Stimulated activated CD4-positive, alpha-beta T cell treated with anti-CD3 and anti-CD28 coated beads, Interleukin-2, amount 100 ng/mL, for 4 hours (primary cell): ENCODE measurements around the gene STAMBPL1.
A peak's percentile ranks its signal among the peaks of the same experiment; 100 is the strongest.
"Not testable (repeated sequence)": the region's sequence is repeated elsewhere in the genome, so short reads cannot be mapped to it uniquely, and the experiment has no call there.

ENCODE experiments used
- DNase-seq: peaks from one replicate; pipeline ENCODE4 v3.0.0-alpha.2; 2020; ENCODE audit warnings: low read depth

STAMBPL1 gene

DNA sequence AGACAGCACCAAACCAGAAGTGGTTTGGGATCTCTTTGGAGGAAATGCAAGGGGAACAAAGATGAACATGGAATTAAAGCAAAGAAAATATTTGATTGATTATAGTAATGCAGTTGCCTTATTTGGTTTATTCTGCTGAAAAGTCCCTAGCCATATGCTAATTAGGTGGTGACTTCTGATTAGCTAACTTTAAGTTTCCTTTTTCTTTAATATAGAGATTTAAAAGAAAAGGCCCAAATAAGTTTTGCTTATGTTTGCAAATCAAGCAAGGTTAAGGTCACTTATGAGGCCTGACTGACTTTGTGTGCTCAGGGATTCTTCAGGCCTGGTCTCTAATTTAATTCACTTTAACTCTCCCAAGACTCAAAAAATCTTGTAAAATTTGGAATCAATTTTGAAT is 22.2 kb upstream of the STAMBPL1 start:
- DNase-seq: no peak

DNA sequence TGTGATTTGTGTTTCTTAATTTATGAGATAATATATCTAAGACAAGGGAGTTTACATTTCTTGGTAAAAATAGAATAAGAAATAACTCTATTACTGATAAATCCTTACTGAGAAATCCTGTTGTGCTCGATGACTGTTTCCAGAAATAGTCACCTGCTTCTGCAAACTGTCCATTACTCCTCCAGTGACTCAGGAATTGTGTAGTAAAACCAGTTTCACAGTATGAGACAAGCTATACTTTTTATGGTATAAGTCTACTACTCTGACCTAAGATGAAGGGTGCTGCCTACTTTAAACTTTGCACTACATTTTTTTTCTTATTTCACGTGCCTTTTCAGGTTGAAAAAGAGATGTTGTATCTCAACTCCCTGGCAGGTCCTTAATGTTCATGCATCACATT is 21.6 kb upstream of the STAMBPL1 start:
- DNase-seq: no peak

DNA sequence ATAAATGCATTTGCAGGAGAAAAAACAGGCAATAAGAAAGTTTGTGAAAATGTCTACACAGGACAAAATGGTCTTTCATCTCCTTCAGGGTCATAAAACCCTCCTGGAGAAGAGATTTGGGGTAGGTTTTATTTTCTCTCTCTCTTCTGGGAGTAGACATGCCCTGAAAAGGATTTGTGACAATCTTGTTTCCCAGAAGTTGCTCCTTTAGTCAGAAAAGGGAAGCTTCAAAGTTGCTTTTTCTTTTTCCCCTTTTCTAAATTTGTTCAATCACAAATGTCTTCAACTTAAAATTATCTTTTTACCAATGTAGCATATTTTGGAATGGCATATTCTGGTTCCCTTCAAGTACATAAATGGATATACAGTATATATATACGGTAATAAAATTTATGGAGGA is 19.0 kb upstream of the STAMBPL1 start:
- DNase-seq: no peak

DNA sequence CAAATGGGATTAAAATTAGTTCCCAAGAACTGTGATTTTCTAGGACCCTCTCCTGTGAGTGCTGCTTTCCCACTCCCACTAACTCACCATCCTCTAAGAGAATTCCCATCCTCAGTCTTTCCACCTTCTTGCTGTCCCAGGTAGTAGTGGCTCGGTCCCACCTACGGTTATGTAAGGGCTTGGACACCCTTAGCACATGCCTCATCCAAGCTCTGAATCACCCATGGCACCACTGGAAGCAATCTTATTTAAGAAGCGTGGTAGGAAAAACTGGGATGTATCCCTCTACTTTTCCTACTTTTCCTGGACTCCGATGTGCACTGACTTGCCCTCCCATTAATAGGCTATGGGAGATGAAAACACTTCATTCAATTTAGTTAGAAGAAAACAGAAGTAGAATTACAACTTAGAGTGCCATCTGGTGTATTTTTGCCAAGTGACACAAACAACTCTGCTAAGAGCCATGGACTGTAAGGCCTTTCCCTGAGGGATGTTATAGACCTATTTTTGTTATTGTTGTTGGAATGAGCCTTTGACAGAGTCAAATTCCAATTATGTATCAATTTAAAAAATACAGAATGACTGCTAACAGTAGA is 14.7 kb upstream of the STAMBPL1 start:
- no peak for DNase-seq

DNA sequence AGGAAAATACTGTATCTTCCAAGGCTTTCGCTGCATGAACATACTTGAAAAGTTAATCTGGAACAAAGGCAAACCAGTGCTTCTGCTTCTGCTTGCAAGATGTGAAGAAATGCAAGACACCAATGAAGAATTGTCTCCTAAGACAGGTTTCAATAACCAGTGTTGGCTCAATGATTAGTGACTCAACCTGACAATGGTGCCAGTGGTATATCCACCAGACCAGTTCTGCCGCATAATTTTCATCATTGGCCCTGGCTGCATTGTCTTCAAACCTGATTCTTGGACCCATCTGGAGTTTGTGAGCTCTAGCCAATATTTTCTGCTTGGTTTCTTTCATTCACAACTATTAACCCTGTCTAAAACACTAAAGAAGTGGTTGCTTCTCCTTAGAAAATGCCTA is 13.6 kb upstream of the STAMBPL1 start:
- no peak for DNase-seq

DNA sequence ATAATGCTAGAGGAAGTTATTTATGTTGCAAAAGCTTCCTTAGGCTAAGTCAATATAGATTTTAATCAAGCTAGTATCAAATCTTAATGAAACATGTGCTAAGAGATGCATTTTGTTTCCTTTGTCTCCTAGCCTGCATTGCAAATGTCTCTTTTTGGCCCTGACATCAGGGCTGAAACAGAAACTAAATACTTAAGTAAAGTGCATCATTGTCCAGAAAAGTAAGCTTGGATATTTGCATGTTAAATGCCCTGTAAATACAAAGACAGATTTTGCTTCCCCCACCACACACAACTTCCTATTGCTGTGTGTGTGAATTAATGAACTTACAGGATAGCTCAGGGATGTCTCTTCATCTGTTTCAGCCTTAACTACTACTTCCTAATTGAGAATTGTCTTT is 10.0 kb upstream of the STAMBPL1 start:
- no peak for DNase-seq

DNA sequence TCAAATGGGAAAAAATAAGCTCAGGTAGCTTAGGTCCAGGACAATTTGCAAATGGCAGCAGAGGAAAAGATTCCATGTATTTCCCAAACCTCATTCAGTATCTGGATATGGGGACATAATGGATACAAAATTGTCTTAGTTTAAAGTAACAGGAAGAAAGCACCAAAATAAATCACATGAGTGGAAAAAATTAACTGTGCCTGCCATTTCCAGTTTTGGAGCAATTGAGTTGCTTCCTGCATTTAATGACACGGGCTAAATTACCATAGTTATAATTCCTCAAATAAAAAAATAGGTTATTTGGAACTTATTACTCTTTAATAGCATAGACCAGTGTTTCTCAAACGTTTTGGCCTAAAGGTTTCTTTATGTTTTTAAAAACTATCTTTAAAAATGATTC is 6.3 kb upstream of the STAMBPL1 start:
- DNase-seq: no peak

DNA sequence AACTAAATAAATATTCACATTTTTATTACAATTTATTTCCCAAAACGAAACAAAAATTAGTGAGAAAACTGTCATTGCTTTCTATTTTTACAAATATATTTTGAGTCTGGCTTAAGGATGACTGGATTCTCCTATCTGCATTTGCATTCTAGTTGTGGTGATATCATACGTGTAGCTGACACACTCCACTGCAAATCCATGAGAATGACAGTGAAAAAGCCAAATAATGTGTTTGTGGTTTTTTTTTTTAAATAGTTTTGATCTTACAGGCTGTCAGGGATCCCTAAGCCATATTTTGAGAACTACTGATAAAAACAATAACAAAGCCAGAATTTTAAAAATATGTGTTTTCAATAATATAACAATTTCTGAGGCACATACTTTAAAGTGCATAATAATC is 5.8 kb upstream of the STAMBPL1 start:
- DNase-seq: no peak

DNA sequence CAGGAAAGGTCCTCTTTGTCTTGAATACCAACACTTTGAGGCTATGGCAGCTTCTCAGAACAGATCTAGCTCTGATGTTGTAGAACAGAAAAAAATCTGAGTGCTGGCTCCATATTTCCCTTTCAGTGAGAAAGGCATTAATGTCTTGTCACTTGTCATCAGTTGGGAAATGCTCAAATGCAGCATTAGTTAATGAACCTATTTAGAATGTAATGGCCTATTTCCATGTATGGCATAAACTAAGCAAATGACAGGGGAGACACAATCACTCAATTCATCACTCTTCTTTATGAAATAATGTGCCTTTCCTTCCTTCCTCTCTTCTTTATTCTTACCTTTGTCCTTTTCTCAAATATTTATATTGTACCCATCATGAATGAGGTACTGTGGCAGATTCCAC is 5.0 kb upstream of the STAMBPL1 start:
- DNase-seq: no peak

DNA sequence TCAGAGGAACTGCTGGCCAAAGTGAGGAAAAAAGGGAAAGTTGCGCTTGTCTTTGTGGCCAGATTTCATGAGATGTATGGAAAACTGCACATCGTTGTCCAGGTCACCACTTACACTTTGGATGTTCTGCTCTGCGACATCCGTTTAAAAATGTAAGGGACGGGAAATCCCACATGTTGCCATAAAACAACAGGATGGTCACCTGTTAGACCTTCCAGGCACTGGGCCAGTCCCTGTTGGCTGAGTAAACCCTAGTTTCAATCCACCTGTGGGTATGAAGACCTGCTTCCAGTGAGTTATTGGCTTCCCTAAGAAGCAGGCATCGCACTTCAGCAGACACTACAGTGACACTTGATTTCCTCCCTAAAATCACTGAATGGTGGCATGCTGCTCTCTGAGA is 2.7 kb upstream of the STAMBPL1 start:
- no peak for DNase-seq

DNA sequence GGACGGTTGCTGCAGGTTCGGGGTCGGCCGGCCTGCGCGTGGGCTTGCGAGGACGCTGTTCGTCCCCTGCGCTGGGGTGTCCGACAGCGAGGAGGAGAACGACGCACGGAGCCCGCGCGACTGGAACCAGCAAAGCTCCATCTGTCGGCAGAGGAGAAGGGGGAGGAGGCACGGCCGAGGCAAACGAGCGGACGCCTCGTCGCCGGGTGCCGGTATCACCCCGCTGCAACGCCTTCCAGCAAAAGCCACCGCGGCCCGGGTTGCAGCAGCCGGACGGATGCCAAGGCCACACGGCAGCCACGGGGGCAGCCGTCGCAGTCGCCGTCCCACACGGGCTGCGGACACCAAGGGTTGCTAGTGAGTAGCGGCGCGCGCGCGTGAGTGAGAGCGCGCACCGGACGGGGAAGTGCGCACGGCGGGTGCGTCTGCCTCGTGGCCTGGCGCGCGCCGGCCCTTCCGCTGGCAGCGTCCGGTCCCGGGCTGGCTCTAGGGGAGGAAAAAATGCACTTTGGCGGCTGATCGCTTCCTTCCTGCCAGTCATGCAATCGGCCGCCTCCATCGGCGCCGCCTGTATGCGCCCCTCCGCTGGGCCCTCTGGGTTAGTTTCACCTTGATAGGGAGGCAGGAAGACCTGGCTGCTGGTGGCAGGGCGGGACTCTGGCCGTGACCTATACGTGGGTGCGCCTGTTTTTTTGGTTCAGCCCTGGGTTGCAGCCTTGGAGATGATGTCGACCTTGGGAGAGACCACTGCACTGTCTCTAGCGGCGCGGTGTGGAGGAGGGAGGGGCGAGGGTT is 434 bp downstream of the STAMBPL1 start:
- DNase-seq: peak; percentile 35

DNA sequence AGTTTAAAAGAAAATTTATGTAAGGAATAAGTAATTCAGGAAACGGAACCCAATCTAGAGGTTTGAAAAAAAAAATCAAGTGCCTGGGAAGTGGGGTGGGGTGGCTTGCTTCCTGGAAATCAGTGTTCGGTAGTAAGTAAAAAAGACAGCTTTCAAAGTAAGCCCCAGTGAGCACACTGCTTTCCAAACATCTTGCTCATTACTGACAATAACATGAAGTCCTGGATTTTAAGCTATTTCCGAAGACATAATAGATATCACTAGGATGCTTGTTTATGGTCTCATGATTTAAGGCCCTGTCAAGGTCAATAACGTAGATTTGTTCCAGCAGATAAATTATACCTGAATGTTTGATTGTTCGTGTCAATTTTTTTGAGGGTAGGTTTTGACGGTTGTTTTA is 1.3 kb downstream of the STAMBPL1 start:
- DNase-seq: no peak

DNA sequence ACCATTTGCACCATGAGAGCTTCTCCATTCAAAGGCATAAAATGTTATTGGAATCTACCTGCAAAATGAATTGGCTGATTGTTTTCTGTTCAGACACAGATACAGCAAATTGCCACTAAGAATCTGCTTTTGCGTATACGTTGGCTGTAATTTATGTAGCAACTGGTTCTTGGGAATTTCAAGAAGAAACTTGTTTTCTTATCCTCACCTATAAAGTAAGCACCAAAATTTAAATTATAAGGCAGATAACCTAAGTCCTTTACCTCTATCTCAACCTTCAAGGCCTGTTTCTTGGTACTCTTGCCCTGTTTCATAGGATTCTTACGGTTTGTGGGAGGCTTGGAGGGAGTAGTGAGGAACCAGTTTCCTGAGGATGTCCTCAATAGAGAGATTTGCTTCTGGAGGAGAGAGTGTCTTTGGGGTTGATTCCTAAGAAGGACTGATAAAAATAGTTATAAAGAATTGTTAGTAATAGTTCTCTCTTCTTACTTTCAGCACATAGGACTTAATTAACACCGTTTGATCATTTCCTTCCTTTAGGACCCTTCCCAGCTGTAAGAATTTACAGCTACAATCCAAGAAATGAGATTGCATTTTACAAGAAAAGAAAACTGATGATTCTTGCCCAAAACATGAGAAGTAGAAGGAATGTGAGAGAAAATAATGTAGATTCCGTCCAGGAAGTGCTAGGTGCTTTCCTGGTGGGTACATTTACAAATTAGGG is 2.0 kb downstream of the STAMBPL1 start:
- no peak for DNase-seq

DNA sequence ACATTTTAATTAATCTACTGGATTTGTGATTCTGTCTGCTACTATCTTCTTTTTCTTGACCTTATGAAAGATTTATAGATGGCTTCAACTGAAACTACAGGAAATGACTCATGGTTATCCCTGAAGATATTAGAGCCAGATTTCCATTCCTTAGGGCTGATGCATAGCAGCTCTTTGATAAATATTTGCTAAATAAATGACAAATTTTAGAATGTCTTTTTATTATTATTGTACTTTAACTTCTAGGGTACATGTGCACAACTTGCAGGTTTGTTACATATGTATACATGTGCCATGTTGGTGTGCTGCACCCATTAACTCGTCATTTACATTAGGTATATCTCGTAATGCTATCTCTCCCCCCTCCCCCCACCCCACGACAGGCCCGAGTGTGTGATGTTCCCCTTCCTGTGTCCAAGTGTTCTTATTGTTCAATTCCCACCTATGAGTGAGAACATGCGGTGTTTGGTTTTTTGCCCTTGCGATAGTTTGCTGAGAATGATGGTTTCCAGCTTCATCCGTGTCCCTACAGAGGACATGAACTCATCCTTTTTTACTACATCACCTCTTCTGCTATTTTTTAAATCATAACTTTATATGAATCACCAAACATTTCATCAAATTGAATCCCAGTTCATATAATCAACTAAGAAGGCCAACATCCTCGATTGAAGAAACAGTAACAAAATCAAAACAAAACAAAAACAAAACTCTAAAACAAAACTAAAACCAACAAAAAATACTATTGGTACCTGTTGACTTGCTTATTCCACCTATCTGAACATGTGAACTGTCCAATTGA is 2.8 kb downstream of the STAMBPL1 start:
- not testable (repeated sequence) for DNase-seq

DNA sequence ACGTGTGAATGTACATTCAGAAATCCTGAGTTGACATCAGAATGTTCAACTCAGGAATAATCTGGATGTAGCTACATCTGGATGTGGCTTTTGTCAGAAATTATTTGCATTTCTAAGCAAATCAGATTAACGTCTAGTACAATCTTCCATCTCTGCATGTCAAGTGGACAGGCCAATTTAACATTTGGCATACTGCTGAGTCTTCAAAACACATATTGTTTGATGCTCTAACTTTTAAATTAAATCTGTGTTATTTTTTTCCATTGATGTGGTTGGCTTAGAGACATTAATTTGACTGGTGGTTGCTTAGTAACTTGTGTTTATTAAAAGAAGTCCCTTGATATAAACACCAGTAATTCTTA is 3.4 kb downstream of the STAMBPL1 start:
- DNase-seq: no peak

DNA sequence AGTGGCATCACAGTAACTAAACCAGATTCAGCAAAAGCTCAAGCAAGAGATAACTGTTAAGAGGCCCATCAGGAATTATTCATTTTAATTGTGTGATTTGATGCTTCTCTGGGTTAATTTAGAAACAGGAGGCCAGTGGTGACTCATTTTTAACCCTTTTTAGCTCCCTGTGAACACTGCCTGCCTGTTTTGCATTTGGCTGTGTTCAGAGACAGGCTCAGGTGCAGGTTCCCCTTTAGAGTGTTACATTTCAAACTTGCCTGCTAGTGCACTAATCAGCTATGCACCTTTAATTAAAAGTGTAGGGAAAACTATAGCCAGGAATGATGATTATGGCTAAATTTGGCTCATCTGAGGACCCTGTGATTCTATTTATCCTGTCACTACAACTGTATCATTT is 6.5 kb downstream of the STAMBPL1 start:
- DNase-seq: no peak

DNA sequence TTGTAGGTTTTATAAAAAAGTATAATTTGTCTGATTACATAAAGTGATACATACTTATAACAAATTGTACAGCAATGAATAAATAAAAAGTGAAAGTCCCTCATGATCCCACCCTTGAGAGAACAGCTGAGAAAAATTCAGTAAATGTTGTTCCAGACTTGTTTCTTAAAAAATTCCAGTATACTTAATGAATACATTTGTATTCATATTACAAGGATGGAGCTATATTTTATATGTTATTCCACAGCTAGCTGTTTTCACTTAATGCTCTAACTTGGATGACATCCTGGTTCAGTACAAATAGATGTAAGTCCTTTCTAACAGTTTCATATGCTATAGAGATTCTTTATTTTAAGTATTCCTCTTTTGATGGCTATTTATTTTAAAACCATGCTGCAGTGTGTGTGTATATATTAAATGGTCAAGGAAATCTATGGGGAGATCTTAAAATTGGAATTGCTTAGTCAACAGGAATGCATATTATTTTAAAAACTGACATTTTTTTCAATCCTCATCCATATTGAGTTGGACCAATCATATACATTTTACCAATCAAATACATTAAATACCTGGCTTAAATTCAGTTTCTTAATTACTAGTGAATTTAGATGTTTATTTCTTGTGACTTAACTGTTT is 8.9 kb downstream of the STAMBPL1 start:
- no peak for DNase-seq

DNA sequence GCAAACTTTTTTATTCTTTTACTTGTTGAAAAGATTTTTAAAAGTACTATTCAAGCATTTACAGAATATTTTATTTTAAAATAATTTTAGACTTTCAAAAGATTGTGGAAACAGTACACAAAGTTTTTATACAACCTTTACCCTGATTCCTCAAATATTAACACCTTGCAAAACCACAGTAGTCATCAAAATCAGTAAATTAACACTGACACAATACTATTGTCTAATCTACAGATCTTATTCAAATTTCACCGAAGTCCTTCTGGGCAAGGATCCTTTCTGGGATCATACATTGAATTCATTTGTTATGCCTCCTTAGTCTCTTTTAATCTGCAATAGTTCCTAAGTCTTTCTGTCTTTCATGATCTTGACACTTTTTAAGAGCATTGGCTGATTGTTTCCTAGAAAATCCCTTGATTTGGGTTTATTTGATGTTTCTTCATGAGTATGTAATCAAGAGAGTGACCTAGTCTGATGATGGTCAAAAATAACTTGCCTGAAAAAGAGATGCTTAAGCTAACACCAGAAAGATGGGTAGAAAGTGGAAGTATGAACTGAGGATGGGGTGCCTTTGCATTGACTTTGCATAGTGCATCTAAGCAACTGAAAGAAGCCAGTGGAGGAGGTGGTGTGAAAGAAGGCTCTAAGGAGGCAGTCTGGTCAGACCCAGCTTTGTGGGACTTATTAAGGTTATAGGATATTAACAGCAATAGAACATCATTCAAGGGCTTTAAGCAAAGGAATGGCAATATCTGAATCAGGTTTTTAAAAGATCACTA is 9.7 kb downstream of the STAMBPL1 start:
- DNase-seq: no peak

DNA sequence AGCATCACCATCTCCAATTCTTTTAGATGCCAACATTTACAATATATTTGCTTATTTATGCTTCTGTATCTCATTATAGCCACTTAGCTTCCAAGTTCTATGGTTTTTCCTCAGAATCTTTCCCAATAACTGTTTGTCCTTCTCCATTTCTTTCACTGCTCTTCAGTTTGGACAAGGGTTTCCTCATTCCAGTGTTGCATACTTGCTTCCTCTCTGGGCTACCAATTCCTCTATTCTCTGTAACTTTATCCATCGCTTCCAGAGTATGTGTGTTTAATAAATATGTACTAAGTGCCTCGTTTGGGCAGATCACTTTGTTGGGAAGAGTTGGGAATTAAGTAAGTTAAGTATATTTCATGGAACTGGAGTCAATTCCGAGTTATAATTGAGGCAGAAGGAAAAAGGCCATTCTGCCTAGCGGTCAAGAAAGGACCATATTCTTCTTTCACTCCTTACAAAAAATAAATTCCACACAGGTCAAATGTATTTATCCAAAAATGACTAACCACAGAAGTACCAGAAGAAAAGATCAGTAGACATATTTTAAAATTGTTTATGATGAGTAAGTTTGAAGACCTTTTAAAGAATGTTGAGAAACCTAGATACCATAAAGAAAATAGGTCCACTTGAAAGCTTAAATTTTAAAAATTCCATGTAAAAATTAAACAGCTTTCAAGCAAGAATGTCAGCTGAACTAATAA is 10.8 kb downstream of the STAMBPL1 start:
- DNase-seq: no peak

DNA sequence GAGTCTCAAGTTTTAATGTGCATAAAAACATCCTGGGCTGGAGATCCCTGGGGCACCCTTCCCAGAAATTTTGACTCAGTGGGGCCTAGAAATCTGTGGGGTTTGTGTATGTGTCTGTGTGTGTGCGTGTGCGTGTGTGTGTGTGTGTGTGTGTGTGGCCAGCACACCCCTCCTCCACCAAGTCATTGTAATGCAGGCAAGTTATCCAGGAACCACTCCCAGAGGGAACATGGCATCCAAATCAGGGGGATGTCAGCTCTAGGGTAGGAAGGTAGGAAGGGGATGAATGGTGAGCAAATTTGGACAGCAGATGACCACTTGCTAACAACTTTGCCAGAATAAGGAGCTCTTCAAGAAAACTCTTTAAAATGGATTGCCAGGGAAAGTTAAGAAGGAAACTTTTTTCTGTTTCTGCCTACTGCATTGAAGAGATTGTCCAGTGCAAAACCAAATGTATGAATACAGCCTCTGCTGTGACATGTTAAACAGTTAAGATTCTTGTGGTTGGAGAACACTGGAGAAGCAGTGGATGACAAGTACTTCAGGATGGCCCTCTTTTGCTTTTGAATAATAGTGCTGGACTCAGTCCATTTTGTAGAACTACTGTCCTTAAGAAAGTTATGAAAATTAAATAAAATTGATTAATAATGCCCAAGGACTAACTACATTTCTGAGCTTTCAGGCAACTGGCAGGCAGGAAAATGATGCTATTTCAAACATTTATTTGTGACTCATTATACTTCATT is 12.3 kb downstream of the STAMBPL1 start:
- DNase-seq: no peak
